ENCODE measurements around the gene ARHGAP40.

The ARHGAP40 gene

DNA sequence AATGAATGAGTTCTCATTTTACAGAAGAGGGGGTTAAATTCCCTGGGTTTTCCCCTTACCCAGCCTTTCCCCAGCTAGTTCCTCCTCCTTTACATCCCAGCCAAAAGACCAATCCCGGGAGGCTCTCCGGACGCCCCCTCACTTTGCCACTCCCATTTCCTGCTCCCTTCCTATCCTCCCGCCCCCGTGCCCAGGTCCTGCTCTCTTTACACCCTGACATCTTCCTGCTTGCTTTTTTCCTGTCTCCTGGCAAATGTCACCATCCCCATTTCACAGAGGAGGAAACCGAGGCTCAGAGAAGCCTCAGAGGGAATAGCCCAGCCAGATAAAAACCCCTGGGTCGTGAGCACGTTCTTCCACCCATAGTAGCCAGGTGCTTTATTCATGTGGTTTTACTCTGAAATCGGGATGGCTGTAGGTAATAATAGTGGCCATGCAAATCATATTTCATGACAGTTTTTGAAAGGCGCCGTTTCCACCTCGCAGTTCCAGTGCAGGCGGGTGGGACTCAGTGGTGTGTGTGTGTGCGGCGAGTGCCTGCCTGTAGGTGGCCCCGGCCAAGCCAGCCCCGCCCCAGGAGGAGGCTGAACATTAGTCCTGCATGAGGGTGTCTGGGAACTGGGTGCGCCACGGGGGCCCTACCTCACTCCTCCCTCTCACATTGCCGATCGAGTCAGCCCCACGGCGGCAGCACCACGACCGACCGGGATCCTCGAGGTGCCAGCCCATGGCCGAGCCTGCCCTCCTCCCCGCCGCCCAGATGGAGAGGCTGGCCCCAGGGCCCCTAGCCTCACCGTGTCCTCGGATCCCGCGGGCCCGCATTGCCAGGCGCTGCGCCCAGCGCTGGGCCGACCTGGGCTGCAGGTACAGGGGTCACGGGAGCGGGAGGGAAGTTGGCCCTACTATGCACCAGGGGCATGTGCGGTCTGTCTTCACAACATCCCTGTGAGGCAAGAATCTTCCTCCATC, at the start of gene ARHGAP40:
Gene ARHGAP40, plus strand, starts transcription at position 594 of the 969 bp plus-strand sequence.
- DNase-seq (ENCODE audit: low spot score): peak; percentile 72
- TF ChIP-seq, protein P1, sequence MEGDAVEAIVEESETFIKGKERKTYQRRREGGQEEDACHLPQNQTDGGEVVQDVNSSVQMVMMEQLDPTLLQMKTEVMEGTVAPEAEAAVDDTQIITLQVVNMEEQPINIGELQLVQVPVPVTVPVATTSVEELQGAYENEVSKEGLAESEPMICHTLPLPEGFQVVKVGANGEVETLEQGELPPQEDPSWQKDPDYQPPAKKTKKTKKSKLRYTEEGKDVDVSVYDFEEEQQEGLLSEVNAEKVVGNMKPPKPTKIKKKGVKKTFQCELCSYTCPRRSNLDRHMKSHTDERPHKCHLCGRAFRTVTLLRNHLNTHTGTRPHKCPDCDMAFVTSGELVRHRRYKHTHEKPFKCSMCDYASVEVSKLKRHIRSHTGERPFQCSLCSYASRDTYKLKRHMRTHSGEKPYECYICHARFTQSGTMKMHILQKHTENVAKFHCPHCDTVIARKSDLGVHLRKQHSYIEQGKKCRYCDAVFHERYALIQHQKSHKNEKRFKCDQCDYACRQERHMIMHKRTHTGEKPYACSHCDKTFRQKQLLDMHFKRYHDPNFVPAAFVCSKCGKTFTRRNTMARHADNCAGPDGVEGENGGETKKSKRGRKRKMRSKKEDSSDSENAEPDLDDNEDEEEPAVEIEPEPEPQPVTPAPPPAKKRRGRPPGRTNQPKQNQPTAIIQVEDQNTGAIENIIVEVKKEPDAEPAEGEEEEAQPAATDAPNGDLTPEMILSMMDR (IDR thresholded peaks at IDR 0.05; ENCODE audit: borderline replicate concordance, control extremely low read depth, extremely low read depth, insufficient read depth, missing control alignments): no peak
- in situ Hi-C loops (cut with MboI; ENCODE audit: low sequenced_read_pairs, unreplicated experiment): no loop called here

DNA sequence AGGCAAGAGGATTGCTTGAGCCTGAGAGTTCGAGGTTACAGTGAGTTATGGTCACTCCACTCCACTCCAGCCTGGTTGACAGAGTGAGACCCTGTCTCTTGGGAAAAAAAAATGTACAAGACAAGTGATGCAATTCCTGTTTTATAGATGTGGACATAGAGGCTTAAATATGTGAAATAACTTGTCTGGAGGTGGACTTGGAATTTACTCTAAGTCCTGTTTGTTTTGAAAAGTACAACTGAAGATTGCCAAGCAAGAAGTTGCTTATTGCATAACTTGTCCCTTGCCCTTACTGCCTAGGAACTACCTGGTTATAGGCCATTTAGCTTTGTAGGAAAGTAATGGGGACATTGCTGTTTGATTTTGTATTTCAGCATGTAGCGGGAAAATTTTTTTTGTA, 46.6 kb upstream of the ARHGAP40 start:
- DNase-seq (ENCODE audit: low spot score): no peak
- TF ChIP-seq, protein P1 (IDR thresholded peaks at IDR 0.05; ENCODE audit: borderline replicate concordance, control extremely low read depth, extremely low read depth, insufficient read depth, missing control alignments): no peak
- in situ Hi-C loops (cut with MboI; ENCODE audit: low sequenced_read_pairs, unreplicated experiment): no loop called here

DNA sequence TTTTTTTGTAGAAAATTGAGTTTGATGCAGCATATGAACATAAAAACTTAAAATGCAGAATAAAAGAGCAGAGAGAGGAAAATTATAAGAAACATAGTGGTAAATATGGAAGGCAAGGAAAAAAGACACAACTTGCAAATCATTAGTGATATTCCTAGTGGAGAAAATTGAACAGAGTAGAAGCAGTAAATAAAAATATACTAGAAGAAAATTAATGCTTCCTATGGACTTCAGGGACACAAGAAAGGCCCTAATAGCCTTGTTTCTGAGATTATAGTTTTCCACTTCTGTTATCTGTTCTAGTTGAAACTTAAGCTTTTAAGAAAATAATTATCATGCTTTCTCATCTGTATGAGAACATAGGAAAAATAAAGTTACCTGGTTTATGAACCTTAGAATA, 46.2 kb upstream of the ARHGAP40 start:
- TF ChIP-seq, protein P1 (IDR thresholded peaks at IDR 0.05; ENCODE audit: borderline replicate concordance, control extremely low read depth, extremely low read depth, insufficient read depth, missing control alignments): no peak
- in situ Hi-C loops (cut with MboI; ENCODE audit: low sequenced_read_pairs, unreplicated experiment): no loop called here

DNA sequence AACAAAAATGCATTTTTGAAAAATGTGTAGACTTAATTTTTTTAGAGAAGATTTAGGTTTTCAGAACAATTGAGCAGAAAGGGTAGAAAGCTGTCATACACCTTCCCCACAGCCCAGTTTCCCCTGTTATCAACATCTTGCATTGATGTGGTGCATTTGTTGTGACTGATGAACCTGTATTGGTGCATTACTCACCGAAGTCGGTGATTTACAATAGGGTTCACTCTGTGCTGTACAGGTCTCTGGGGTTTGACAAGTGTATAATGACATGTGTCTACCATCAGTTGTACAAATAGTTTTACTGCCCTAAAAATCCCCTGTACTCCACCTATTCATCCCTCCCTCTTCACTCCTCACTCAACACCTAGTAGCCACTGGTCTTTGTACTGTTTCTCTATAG, 44.4 kb upstream of the ARHGAP40 start:
- DNase-seq (ENCODE audit: low spot score): no peak
- in situ Hi-C loops (cut with MboI; ENCODE audit: low sequenced_read_pairs, unreplicated experiment): no loop called here
- TF ChIP-seq, protein P1 (IDR thresholded peaks at IDR 0.05; ENCODE audit: borderline replicate concordance, control extremely low read depth, extremely low read depth, insufficient read depth, missing control alignments): no peak

More for the DNA sequence above, 46.2 kb upstream of the ARHGAP40 start:
- no peak for DNase-seq (ENCODE audit: low spot score)

DNA sequence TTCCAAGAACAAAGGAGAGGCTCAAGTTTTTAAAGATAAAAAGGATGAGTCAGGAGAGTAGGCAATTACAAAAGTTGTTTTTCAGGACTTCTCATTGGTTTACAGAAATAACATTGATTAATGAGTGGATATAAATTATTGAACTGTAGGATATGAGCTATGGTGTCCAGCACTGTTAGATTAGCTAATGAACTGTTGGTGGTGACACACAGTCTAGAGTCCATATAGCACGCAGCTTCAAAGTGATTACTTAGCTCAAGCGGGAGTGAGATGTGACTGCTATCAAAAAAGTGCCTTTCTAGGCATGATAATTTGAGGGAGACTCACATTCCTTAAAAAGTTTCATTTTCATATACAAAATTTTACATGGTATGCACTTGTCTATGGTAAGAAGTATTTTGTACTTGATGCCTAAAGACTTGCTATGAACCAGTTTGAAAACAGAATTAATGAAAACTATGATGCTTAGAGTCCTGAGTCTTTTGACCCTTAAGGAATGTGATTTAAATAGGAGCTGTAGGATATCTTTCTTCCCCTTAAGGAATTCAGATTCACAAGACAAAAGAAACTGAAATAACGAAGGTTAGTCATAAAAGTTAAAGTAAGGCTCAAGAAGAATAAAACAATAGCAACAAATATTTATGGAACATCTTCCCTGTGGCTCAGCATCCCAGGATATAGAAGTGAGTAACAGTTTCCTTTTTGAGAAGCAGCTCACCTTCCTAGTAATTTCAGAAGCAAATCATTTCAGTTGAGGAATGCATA, 42.8 kb upstream of the ARHGAP40 start:
- TF ChIP-seq, protein P1 (IDR thresholded peaks at IDR 0.05; ENCODE audit: borderline replicate concordance, control extremely low read depth, extremely low read depth, insufficient read depth, missing control alignments): no peak
- no peak for DNase-seq (ENCODE audit: low spot score)
- in situ Hi-C loops (cut with MboI; ENCODE audit: low sequenced_read_pairs, unreplicated experiment): no loop called here

DNA sequence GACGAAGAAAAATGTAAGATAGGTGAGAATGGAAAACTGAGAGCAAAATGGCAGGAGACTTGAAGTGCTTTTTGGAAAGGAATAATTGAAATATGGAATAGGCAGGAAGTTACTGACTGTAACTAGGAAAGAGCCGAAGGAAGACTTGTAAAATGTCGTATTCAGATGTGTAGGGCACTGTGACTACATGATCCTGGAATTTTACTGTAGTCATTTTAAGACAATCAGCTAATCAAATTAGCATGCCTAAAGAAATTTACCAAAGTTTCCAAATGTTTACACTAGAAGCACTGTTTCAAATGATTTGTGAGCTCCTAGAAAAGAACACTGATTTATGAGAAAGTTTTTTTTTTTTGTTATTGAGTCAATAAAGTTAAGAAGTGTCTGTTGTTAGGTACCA, 41.8 kb upstream of the ARHGAP40 start:
- in situ Hi-C loops (cut with MboI; ENCODE audit: low sequenced_read_pairs, unreplicated experiment): no loop called here
- no peak for DNase-seq (ENCODE audit: low spot score)
- TF ChIP-seq, protein P1 (IDR thresholded peaks at IDR 0.05; ENCODE audit: borderline replicate concordance, control extremely low read depth, extremely low read depth, insufficient read depth, missing control alignments): no peak

Measured in GM13976 (cell line).